HG03354 (cell line): ENCODE results near the gene PTPRK.
"Not testable (repeated sequence)": the region's sequence is repeated elsewhere in the genome, so short reads cannot be mapped to it uniquely, and the experiment has no call there.

Experiments
- ATAC-seq: cut with Tn5 transposase; IDR thresholded peaks from one replicate; pipeline ENCODE4 v1.9.1; 2021; ENCODE audit warnings: mild to moderate bottlenecking; ENCODE audit not compliant: unreplicated experiment, poor library complexity, severe bottlenecking

PTPRK gene

DNA sequence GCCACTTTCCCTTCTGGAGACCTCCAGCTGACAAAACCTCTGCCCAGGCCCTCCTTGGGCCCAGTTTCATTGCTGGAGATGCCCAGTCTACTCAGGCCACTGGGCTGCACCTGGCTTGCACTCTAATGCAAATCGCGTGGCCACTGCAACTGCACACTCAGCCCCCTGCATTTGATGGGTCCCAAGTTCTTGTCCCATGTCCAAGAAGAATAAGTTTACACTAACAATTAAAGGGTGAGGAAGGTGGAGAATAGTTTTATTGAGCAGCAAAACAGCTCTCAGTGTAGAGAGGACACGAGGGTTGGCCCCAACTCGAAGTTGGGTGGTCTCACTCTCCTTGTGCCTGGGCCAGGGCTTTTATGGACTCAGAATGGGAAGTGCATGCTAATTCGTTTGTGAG, 587.7 kb downstream of the PTPRK start:
- no peak for ATAC-seq

DNA sequence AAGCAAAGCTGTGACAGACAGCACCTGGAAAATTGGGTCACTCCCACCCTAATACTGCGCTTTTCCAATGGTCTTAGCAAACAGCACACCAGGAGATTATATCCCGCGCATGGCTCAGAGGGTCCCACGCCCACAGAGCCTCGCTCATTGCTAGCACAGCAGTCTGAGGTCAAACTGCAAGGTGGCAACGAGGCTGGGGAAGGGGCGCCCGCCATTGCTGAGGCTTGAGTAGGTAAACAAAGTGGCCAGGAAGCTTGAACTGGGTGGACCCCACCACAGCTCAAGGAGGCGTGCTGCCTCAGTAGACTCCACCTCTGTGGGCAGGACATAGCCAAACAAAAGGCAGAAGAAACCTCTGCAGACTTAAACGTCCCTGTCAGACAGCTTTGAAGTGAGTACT, 594.0 kb downstream of the PTPRK start:
- not testable (repeated sequence) for ATAC-seq

DNA sequence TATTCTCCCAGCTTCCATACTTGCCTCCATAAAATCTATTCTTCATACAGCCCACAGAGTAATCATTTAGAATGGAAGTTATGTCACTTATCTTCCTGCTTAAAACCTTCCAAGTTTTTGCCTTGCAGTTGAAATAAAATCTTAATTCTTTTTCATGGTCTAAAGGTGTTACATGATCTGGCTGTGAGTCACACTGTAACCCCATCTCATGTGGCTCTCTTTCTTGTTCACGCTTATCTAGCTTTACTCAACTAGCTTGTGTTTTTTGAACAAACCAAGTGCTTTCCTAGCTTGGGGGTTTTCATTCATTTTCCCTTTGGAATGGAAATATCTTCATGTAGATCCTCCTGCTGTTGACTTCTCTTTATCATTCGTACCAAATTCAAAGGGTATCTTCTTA, 596.0 kb downstream of the PTPRK start:
- ATAC-seq: no peak

DNA sequence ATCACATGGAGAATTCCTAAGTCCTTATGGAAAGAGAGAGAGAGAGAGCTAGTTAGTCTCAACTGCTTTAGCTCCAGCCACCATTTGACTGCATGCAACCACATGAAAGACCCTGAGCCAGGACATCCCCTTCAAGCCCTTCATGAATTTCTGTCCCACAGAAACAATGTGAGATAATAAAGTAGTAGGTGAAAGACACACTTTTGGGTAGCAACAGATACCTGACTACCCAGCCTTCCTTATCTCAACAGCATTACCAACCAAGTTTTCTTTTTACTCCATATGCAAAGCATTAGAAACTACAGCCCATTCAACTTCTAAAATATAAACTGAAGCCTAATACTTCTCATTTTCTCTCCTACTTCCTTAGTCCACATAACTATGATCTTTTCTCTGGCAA, 596.4 kb downstream of the PTPRK start:
- ATAC-seq: no peak

DNA sequence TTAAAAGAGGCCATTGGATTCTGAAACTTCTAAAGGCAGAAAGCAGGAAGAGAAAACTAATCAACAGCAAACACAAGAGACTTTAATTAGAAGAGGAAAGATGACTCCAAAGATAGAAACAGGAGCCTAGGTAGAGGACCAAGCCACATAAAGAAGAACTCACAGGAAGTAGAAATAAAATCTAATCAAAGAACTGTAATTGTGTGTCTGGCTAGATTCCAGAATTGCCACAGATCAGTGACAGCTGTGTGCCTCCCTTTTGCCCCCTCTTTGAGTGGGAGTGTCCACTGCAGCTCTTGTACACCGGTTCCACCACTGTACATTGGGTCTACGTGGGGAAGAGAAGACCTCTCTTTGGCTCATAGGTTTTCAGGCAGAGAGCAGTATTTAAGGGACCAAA, 597.3 kb downstream of the PTPRK start:
- ATAC-seq: no peak

DNA sequence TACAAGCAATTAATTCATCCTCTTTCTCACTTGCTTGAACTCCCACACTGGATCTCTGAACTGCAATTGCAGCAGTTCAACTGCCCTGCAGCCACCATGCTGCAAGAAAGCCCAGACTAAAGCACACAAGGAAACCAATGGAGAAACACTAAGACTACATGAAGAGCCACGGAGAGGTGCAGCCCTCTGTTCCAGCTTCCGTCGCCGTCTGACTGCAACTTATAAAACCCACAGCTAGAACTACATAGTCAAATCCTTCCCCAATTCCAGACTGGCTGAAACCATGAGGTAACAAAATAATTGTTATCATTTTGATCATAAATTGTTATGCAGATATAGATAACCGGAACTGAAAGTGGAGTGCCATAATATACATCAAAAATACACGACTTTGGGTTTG, 598.4 kb downstream of the PTPRK start:
- no peak for ATAC-seq

DNA sequence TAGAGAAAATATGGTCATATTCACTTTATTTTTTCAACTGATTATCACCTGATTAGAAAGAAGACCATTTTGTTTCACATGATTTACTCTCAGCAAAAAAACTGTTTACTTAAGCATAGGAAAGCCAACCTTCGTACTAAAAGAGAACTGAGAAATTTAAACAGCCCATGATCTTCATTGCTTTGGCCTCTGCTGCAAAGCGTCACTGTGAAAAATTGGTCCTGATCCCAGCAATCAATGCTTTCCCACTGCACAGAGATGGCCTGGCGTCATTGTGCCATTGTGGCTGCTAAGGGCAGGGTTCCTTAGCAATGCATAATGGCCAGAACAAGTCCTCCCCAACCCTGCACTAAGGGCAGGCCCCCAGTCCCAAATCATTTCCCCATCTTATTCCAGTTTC, 599.6 kb downstream of the PTPRK start:
- no peak for ATAC-seq
